Nucleus accumbens (tissue), 56 donors: ENCODE data around the gene PAPPA2.
"Not testable (repeated sequence)": the region's sequence is repeated elsewhere in the genome, so short reads cannot be mapped to it uniquely, and the experiment has no call there.

Experiments used
- DNase-seq, 56 donors: peaks; one replicate each; lab custom pipeline; 2025; lab: John Stamatoyannopoulos, UW

The PAPPA2 gene

GRCh38 chr1:176551146-176551545, 88.2 kb downstream of the PAPPA2 start:
- no peak for DNase-seq

DNA sequence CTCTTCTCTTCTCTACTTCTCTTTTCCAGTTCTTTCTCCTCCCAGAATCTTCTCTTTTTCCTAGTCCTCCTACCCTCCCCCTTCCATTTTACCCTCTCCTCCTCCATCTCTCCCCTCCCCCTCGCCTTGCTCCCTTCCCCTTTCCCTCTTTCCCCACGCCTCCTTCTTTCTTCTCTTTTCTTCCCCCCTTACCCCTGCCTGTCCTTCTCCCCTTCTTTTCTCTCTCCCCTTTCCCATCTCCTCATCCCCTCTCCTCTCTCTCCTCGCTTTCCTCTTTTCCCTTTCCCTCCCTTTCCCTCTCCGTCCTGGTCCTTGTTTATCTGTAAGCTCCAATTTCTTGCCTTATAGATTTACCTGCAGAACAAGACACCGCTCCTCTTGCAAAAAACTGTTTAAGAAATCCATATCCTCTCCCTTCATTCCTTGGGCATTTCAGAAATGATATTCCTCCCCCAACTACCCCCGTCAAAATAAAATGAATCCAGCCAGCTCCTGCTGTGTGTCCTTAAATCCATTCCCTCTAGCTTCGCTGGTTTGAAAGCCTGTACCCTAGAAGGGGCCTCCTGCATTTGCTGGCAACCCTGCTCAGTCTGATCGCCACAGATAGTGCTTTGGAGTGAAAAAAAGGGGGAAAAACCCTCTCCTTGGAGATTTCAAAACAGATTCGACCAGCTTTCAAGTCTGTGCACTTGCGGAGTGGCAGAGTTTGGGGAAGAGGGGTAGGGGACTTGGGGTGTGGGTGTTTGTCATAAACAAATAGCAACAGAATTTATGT, 89.4 kb downstream of the PAPPA2 start:
- DNase-seq = no peak

- no peak for DNase-seq
Measured at GRCh38 chr1:176552999-176553398, 90.0 kb downstream of the PAPPA2 start.

GRCh38 chr1:176556288-176556687, 93.3 kb downstream of the PAPPA2 start:
- DNase-seq = no peak

- DNase-seq = no peak
Measured at GRCh38 chr1:176557543-176558258, 94.7 kb downstream of the PAPPA2 start.

- no peak for DNase-seq
Measured at GRCh38 chr1:176558561-176558960, 95.6 kb downstream of the PAPPA2 start.

DNA sequence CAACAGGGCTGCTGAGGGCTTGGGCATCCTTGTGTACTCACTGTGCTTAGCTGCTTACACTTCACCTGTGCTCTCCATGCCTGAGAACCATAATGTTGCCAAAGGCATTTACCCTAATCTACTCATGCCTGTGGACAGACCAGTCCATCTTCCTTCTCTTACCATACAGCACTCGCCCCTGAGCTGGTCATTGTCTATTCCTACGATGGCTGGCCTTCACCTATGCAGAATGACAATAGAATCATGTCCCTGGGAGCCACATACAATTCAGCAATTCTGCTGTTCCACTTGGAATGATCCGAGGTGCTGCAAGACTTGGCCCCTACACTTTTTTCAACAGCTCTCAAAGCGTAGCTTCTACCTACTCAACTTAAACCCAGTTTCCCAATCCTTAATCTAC, 96.5 kb downstream of the PAPPA2 start:
- DNase-seq = no peak

GRCh38 chr1:176559878-176560277, 96.9 kb downstream of the PAPPA2 start:
- DNase-seq = peak in 38 of 56 donors; percentile 1 to 65 (median 16)

DNA sequence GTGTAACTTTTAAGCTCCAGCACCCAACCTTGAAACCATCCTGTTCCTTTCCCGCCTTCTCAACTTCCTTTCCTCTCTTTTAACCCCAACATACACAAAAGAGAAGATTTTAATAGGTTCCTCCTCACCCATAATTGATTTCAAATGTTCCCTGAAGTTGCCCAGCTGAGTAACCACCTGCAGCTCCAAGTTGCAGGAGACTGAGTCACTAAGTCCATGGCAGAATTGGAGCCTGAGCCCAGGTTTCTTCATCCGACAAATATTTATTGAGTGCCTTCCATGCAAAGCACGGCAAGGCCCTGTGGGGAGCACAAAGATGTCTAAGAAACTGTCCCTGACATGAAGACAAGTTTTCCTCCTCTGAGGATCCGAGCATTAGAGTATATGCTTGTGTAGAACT, 97.7 kb downstream of the PAPPA2 start:
- no peak for DNase-seq

DNA sequence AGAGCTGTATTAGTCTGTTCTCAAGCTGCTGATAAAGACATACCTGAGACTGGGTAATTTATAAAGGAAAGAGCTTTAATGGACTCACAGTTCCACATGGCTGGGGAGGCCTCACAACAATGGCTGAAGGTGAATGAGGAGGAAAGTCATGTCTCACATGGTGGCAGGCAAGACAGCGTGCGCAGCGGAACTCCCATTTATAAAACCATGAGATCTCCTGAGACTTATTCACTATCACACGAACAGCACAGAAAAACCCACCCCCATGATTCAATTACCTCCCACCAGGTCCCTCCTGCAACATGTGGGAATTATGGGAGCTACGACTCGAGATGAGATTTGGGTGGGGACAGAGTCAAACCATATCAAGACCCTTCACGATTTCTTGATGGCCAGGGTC, 98.8 kb downstream of the PAPPA2 start:
- not testable (repeated sequence) for DNase-seq

DNA sequence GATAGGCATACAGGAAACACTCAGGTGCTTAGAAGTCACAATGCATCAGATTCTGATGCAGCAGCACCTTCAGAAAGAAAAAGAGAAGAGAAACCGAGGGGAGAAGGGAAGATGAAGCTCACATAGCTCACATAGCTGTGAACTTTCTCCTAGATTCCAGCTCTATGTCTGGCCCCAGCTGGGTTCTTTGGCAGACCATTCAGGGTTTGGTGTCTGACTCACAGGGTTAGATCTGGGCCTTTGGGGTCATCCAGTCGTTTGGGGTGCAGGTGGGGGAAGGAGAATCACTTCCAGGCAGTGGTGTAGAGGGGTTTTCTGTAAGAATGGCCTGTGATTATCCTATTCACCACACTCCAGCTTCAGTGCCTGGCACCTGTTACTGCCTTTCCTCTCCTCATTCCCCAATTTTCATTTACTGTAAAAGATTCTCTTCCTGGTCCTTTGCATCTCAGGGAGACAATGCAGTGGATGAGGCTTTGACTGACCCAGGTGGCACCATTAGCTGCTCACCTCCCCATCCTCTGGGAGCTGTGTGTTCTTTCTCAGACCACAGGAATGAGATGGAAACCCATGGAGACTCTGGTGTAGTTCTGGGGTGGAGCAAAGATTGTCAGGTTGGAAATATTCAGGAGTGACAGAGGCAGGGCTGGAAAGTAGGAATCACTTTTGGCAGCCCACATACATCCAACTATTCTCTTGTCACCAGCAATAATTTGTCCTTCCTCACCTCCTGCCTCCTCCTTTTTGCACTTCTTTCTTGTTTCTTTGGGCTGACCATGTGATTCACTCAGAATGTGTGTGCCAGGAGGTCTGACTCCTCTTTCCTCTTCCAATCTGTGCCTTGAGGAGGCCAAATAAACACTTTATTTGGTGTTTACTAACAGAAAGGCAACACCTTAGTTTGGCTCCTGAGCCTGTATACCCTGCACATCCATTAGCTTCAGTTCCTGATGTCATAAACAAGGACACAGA, 103.3 kb downstream of the PAPPA2 start:
- no peak for DNase-seq

GRCh38 chr1:176567190-176567794, 104.3 kb downstream of the PAPPA2 start:
- peak in 9 of 56 donors; percentile 3 to 68 (median 8) for DNase-seq

DNA sequence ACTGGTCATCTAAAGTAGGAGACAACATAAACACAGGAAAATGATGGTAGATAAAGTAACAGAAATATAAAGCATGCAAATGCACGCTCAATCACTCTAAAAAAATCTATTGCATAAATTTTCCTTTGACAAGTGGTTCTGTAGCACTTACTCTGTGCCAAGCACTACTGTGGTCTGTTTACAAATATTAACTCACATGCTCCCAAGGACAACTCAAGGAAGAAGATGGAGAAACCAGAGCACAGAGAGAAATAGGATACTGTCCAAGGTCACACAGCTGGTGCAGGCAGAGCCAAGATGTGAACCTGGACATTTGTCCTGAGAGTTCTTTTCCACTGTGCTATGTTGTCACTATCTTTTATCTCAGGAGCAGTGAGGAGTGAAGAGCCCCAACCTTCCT, 105.2 kb downstream of the PAPPA2 start:
- no peak for DNase-seq

- no peak for DNase-seq
Measured at GRCh38 chr1:176574756-176575155, 111.8 kb downstream of the PAPPA2 start.

GRCh38 chr1:176575991-176576390, 113.0 kb downstream of the PAPPA2 start:
- no peak for DNase-seq

DNA sequence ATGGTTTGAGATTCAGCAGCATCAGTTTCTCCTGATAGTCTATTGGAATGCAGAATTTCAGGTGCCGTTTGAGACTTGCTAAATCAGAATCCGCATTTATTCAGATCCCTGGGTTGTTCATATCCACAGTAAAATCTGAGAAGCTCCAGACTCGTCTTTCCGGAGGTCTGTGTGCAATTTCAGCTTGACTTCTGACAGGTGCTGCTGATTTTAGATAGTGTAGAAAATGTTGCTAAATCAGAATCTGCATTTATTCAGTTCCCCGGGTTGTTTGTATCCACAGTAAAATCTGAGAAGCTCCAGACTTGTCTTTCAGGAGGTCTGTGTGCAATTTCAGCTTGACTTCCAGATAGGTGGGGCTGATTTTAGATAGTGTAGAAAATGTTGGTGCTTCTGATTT, 113.7 kb downstream of the PAPPA2 start:
- DNase-seq = no peak

DNA sequence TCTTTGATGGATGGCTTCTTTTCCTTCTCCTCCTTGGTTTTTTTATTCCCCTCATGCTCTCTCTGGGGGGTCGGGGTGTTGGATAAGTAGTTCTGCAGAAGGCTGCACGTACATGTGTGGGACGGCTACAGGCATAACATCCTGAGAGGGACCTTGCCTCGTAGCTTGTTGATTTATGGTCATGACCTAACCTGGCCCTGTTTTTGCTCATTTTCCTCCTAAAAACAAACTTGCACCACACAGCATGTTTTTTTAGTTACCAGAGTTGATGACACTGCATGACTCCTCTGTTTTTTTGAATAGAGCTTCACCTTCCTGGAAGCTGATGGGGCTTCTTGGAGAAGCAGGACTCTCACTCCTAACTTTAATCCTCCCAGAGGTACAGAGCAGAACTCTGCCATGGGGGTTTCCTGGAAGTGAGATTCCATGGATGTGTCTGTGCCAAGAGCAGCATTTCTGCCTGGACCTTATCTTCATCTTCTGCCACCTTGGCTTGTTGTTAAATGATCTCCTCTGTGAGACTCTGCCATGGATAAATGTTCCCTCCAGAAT, 114.7 kb downstream of the PAPPA2 start:
- no peak for DNase-seq

GRCh38 chr1:176579087-176579486, 116.1 kb downstream of the PAPPA2 start:
- DNase-seq = no peak

DNA sequence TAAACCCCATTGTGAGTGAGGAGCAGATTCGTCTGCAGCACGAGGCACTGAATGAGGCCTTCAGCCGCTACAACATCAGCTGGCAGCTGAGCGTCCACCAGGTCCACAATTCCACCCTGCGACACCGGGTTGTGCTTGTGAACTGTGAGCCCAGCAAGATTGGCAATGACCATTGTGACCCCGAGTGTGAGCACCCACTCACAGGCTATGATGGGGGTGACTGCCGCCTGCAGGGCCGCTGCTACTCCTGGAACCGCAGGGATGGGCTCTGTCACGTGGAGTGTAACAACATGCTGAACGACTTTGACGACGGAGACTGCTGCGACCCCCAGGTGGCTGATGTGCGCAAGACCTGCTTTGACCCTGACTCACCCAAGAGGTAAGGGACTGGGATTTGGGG, 132.2 kb downstream of the PAPPA2 start:
- no peak for DNase-seq

DNA sequence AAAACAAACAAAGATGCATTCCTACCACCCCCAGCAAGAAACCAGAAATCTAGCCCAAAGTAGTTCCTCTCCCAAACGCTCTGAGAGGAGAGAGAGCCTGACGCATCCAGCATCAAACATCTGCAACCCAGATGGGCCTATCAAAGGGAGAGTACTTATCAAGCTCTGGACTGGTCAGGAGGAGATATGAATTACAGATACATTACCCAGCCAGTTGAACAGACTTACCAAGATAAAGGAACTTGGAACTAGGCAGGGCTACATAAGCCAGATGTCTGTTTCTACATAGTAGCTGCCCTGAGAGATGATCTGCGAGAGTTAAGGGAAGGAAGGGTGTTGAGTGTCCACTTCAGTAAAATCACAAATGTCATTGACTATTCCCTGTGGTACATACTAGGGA, 138.4 kb downstream of the PAPPA2 start:
- DNase-seq = no peak
